ENCODE data around the gene USB1. TPM values are rescaled to one million over a fixed set of nuclear protein-coding genes. Genes with fewer than 3 reads are reported as not detected.

Gene USB1
- total RNA-seq, 3 donors from 2014 or later = 14.5 to 37.0 (median 26.4) TPM

- H3K4me1 ChIP-seq = no peaks in the 10 kb centered on the region
- H3K9me3 ChIP-seq = no peaks in the 10 kb centered on the region
- intact Hi-C loops (cut with DNase I; ENCODE audit: low total_unique reads) = no loop called here
- no peaks in the 10 kb centered on the region for H3K36me3 ChIP-seq
- no peaks in the 10 kb centered on the region for H3K27me3 ChIP-seq
- TF ChIP-seq CTCF (IDR thresholded peaks at IDR 0.05) = no peak
- TF ChIP-seq POLR2A (IDR thresholded peaks at IDR 0.05) = no peak
- TF ChIP-seq POLR2AphosphoS5 (IDR thresholded peaks at IDR 0.05) = no peak
- H3K27ac ChIP-seq = no peak overlapping the region
- no peak for DNase-seq (ENCODE audit: low spot score in 2 of 2)
- H3K4me3 ChIP-seq = no peak overlapping the region
These were observed 38.5 kb upstream of the USB1 start for GRCh38 chr16:57962756-57963155.

GRCh38 chr16:57964157-57964700, 37.0 kb upstream of the USB1 start:
- H3K36me3 ChIP-seq = no peaks in the 10 kb centered on the region
- no peak overlapping the region for H3K4me3 ChIP-seq
- H3K27me3 ChIP-seq = no peaks in the 10 kb centered on the region
- no peaks in the 10 kb centered on the region for H3K9me3 ChIP-seq
- intact Hi-C loops (cut with DNase I; ENCODE audit: low total_unique reads) = no loop called here
- no peaks in the 10 kb centered on the region for H3K4me1 ChIP-seq
- no peak for DNase-seq (ENCODE audit: low spot score in 2 of 2)
- TF ChIP-seq POLR2A (IDR thresholded peaks at IDR 0.05) (no peak), POLR2AphosphoS5 (IDR thresholded peaks at IDR 0.05) (no peak)
- H3K27ac ChIP-seq = no peak overlapping the region

GRCh38 chr16:57966204-57966771, 34.9 kb upstream of the USB1 start:
- TF ChIP-seq POLR2AphosphoS5 (IDR thresholded peaks at IDR 0.05) (no peak), CTCF (IDR thresholded peaks at IDR 0.05) (no peak), POLR2A (IDR thresholded peaks at IDR 0.05) (no peak)
- intact Hi-C loops (cut with DNase I; ENCODE audit: low total_unique reads) = no loop called here
- no peaks in the 10 kb centered on the region for H3K9me3 ChIP-seq
- no peak overlapping the region for H3K27ac ChIP-seq
- no peaks in the 10 kb centered on the region for H3K36me3 ChIP-seq
- no peak for DNase-seq (ENCODE audit: low spot score in 2 of 2)
- no peak overlapping the region for H3K4me3 ChIP-seq
- no peaks in the 10 kb centered on the region for H3K27me3 ChIP-seq
- no peaks in the 10 kb centered on the region for H3K4me1 ChIP-seq

GRCh38 chr16:57966986-57967385, 34.2 kb upstream of the USB1 start:
- Histone ChIP-seq H3K36me3 (no peaks in the 10 kb centered on the region), H3K4me1 (no peaks in the 10 kb centered on the region), H3K27ac (no peak overlapping the region), H3K4me3 (no peak overlapping the region), H3K27me3 (no peaks in the 10 kb centered on the region), H3K9me3 (no peaks in the 10 kb centered on the region)
- no peak for DNase-seq (ENCODE audit: low spot score in 2 of 2)
- TF ChIP-seq CTCF (IDR thresholded peaks at IDR 0.05) (no peak), POLR2AphosphoS5 (IDR thresholded peaks at IDR 0.05) (no peak), POLR2A (IDR thresholded peaks at IDR 0.05) (no peak)
- intact Hi-C loops (cut with DNase I; ENCODE audit: low total_unique reads) = no loop called here

GRCh38 chr16:57967916-57968315, 33.3 kb upstream of the USB1 start:
- H3K27ac ChIP-seq = no peak overlapping the region
- H3K27me3 ChIP-seq = no peaks in the 10 kb centered on the region
- H3K4me1 ChIP-seq = no peaks in the 10 kb centered on the region
- intact Hi-C loops (cut with DNase I; ENCODE audit: low total_unique reads) = no loop called here
- H3K4me3 ChIP-seq = no peak overlapping the region
- TF ChIP-seq POLR2AphosphoS5 (IDR thresholded peaks at IDR 0.05) = no peak
- TF ChIP-seq CTCF (IDR thresholded peaks at IDR 0.05) = no peak
- no peak for TF ChIP-seq POLR2A (IDR thresholded peaks at IDR 0.05)
- no peaks in the 10 kb centered on the region for H3K36me3 ChIP-seq
- no peak for DNase-seq (ENCODE audit: low spot score in 2 of 2)
- H3K9me3 ChIP-seq = no peaks in the 10 kb centered on the region

Data from breast epithelium (tissue), 4 donors.